Astrocyte (in vitro differentiated cells and primary cell): ENCODE results near the gene CBY1.

Experiments
- CTCF ChIP-seq: IDR thresholded peaks from 2 replicates; pipeline ENCODE4 v1.5.1; 2011; ENCODE audit warnings: low read depth, mild to moderate bottlenecking, inconsistent platforms, low read length, moderate library complexity; ENCODE audit not compliant: insufficient read depth
- EZH2 ChIP-seq: IDR thresholded peaks from 2 replicates; pipeline ENCODE4 v1.6.1; 2012; ENCODE audit warnings: mild to moderate bottlenecking, low read length, inconsistent platforms; ENCODE audit not compliant: insufficient read depth

GRCh38 chr22:38614332-38615063, 41.9 kb upstream of the CBY1 start:
- TF ChIP-seq CTCF (no peak), EZH2 (no peak)
